Stimulated activated CD8-positive, alpha-beta memory T cell treated with anti-CD3 and anti-CD28 coated beads, Interleukin-7, amount 100 ng/mL, for 4 hours (primary cell): ENCODE data around the gene MIEF1.

Experiments used
- DNase-seq, 2 donors: peaks; one replicate each; pipeline ENCODE4 v3.0.0-alpha.2; 2020; ENCODE audit warnings: low read depth in 2 of 2

The MIEF1 gene

GRCh38 chr22:39556970-39557841 is 55.1 kb downstream of the MIEF1 start:
- DNase-seq, result peak; percentile 17 to 19

GRCh38 chr22:39558254-39558727 is 56.2 kb downstream of the MIEF1 start:
- DNase-seq, result no peak

GRCh38 chr22:39558950-39559349 is 56.9 kb downstream of the MIEF1 start:
- DNase-seq, result no peak

GRCh38 chr22:39559456-39560105 is 57.5 kb downstream of the MIEF1 start:
- no peak for DNase-seq

GRCh38 chr22:39560127-39560526 is 58.0 kb downstream of the MIEF1 start:
- DNase-seq, result no peak

GRCh38 chr22:39562839-39563489 is 60.9 kb downstream of the MIEF1 start:
- DNase-seq, result no peak

- no peak for DNase-seq
Measured at GRCh38 chr22:39563571-39564428, 61.7 kb downstream of the MIEF1 start.

GRCh38 chr22:39565414-39565944 is 63.4 kb downstream of the MIEF1 start:
- no peak for DNase-seq

- peak in 1 of 2 donors; percentile 6 for DNase-seq
Measured at GRCh38 chr22:39567135-39567946, 65.3 kb downstream of the MIEF1 start.
